HepG2 (cell line): ENCODE data around the gene MAPRE3. TPM values are rescaled to one million over a fixed set of nuclear protein-coding genes. Genes with fewer than 3 reads are reported as not detected.

Experiments
- ATAC-seq: fragments of 200-7000 bp; cut with Tn5 transposase; 3 replicates; pipeline ENCODE4 v1.9.1; 2020; ENCODE audit warnings: mild to moderate bottlenecking, moderate library complexity
- BruUV-seq: library from RNA; stranded (reverse); fragments of 400-500 nt; replicated peaks from 2 replicates; lab custom pipeline; 2021; lab: Mats Ljungman, UMichigan
- CTCF ChIA-PET: fragments of 300-600 bp; formaldehyde crosslinking; extraction: SDS; loops from one replicate; lab custom pipeline; 2021; ENCODE audit warnings: low total read pairs, inconsistent platforms, low intra/inter-chr PET ratio; lab: Yijun Ruan, JAX
- POLR2A ChIA-PET: fragments of 350-600 bp; sonication (Branson Sonifier 250); formaldehyde crosslinking; loops from one replicate; lab custom pipeline; 2020; ENCODE audit warnings: antibody characterized with exemption, inconsistent platforms; lab: Yijun Ruan, JAX
- DNase-seq: peaks from one replicate; pipeline ENCODE4 v3.0.0-alpha.2; 2015; ENCODE audit warnings: low spot score
- FAIRE-seq: peaks from 3 replicates; lab custom pipeline; 2011; peaks lifted over from hg19 to GRCh38; lab: Jason Lieb, UNC
- H2AFZ ChIP-seq: one replicate; pipeline ENCODE4 v1.6.1; 2011; ENCODE audit warnings: low read length, inconsistent platforms
- H3K27ac ChIP-seq: fragments of 300-600 bp; 3 replicates; pipeline ENCODE4 v1.8.0; 2011; ENCODE audit warnings: mixed run types, mild to moderate bottlenecking, mixed read lengths, low read length, inconsistent platforms; ENCODE audit not compliant: insufficient read depth; ENCODE audit errors: extremely low read length
- H3K27me3 ChIP-seq, 2 experiments: fragments of 200-600 bp in 1 of 2; 2 replicates in 1 of 2; 3 replicates in 1 of 2; pipeline versions ENCODE4 v1.6.0 to v1.8.0; 2011; ENCODE audit warnings: low read length in 2 of 2, mild to moderate bottlenecking in 2 of 2, moderate library complexity in 2 of 2, inconsistent platforms in 1 of 2; ENCODE audit not compliant: insufficient read depth in 2 of 2, control insufficient read depth in 1 of 2
- H3K36me3 ChIP-seq, 2 experiments: fragments of 200-600 bp in 1 of 2; replicated peaks in 1 of 2; 2 replicates in 1 of 2; 3 replicates in 1 of 2; pipeline versions ENCODE4 v1.5.1 to v1.8.0; 2011; ENCODE audit warnings: low read length in 2 of 2, inconsistent platforms in 1 of 2; ENCODE audit not compliant: insufficient read depth in 2 of 2, control insufficient read depth in 1 of 2
- H3K4me1 ChIP-seq: 2 replicates; pipeline ENCODE4 v1.5.1; 2012; ENCODE audit warnings: low read length, inconsistent platforms; ENCODE audit not compliant: insufficient read depth
- H3K4me2 ChIP-seq: 2 replicates; pipeline ENCODE4 v1.6.0; 2011; ENCODE audit warnings: low read depth, low read length, inconsistent platforms
- H3K4me3 ChIP-seq, 3 experiments: fragments of 200-600 bp in 1 of 3; sonication (generic), shearing (Covaris generic) in 1 of 3; replicated peaks in 1 of 3; 2 replicates each; pipeline ENCODE4 v1.5.1; 2011 to 2016; ENCODE audit warnings: low read length in 3 of 3, inconsistent platforms in 2 of 3, low read depth in 2 of 3, mild to moderate bottlenecking in 2 of 3, control low read depth in 1 of 3, mixed read lengths in 1 of 3; ENCODE audit not compliant: insufficient read depth in 1 of 3
- H3K79me2 ChIP-seq: one replicate; pipeline ENCODE4 v1.6.1; 2011; ENCODE audit warnings: low read length, inconsistent platforms; ENCODE audit not compliant: insufficient read depth
- H3K9ac ChIP-seq: 2 replicates; pipeline ENCODE4 v1.6.0; 2011; ENCODE audit warnings: mild to moderate bottlenecking, low read depth, low read length, inconsistent platforms; ENCODE audit not compliant: insufficient read depth
- H3K9me3 ChIP-seq: 2 replicates; pipeline ENCODE4 v1.5.1; 2012; ENCODE audit warnings: mild to moderate bottlenecking, low read length
- H4K20me1 ChIP-seq: 2 replicates; pipeline ENCODE4 v1.6.0; 2011; ENCODE audit warnings: inconsistent platforms, mild to moderate bottlenecking, low read length, moderate library complexity; ENCODE audit not compliant: insufficient read depth
- ATF7-NPFF ChIP-seq: sonication (generic); formaldehyde crosslinking; IDR thresholded peaks from 2 replicates; pipeline ENCODE4 v1.8.1; 2023; ENCODE audit warnings: mild to moderate bottlenecking, low read depth, missing genetic modification reagents, moderate library complexity
- CEBPG ChIP-seq: IDR thresholded peaks from 2 replicates; pipeline ENCODE4 v1.6.1; 2016
- HES4 ChIP-seq: sonication (generic); formaldehyde crosslinking; IDR thresholded peaks from 2 replicates; pipeline ENCODE4 v1.9.0; 2021; ENCODE audit warnings: mild to moderate bottlenecking, missing genetic modification reagents, borderline replicate concordance
- HMGA1 ChIP-seq: sonication (generic); formaldehyde crosslinking; conservative IDR thresholded peaks from 2 replicates; pipeline ENCODE4 v1.4.0; 2020; ENCODE audit warnings: missing genetic modification reagents
- HNRNPLL ChIP-seq: fragments of 200-400 bp; formaldehyde crosslinking; IDR thresholded peaks from 2 replicates; pipeline ENCODE4 v1.6.1; 2017; ENCODE audit warnings: mild to moderate bottlenecking, low read depth, low read length; ENCODE audit not compliant: poor library complexity, severe bottlenecking
- HOXA5 ChIP-seq: sonication (generic); formaldehyde crosslinking; IDR thresholded peaks from 2 replicates; pipeline ENCODE4 v1.4.0; 2020; ENCODE audit warnings: missing genetic modification reagents
- KLF15 ChIP-seq: sonication (generic); formaldehyde crosslinking; IDR thresholded peaks from 2 replicates; pipeline ENCODE4 v1.8.1; 2023; ENCODE audit warnings: borderline replicate concordance, mild to moderate bottlenecking, inconsistent platforms, missing genetic modification reagents, mixed read lengths
- NR1H2 ChIP-seq: sonication (generic); formaldehyde crosslinking; IDR thresholded peaks from 2 replicates; pipeline ENCODE4 v1.8.1; 2022; ENCODE audit warnings: low read depth, missing genetic modification reagents, borderline replicate concordance
- RFX5 ChIP-seq: IDR thresholded peaks from 2 replicates; pipeline ENCODE4 v1.6.1; 2011; ENCODE audit warnings: low read depth, low read length, improper control_type of control experiment
- SPEN ChIP-seq: sonication (generic); formaldehyde crosslinking; IDR thresholded peaks from 2 replicates; pipeline ENCODE4 v1.5.1; 2020; ENCODE audit warnings: low read depth, mild to moderate bottlenecking, missing genetic modification reagents
- TGIF2 ChIP-seq: IDR thresholded peaks from 2 replicates; pipeline ENCODE4 v1.6.1; 2016; ENCODE audit warnings: control low read depth, missing compliant biosample characterization
- ZNF382 ChIP-seq: sonication (generic); formaldehyde crosslinking; IDR thresholded peaks from 2 replicates; pipeline ENCODE4 v1.5.0; 2020; ENCODE audit warnings: missing genetic modification reagents, mild to moderate bottlenecking, borderline replicate concordance
- ZNF713 ChIP-seq: sonication (generic); formaldehyde crosslinking; IDR thresholded peaks from 2 replicates; pipeline ENCODE4 v1.4.0; 2020; ENCODE audit warnings: mild to moderate bottlenecking, missing genetic modification reagents
- WGBS: methylation state at CpG from one replicate; pipeline ENCODE4 v1.1.6; 2017; ENCODE audit warnings: low lambda C conversion rate; 5-methylcytosine and 5-hydroxymethylcytosine counted together
- in situ Hi-C: cut with HindIII; loops from 2 replicates; pipeline ENCODE4 v1.10.0; 2017; ENCODE audit warnings: low pct_unique_long_range_greater_than_20kb; ENCODE audit not compliant: extremely low pct_ligation_motif_present
- intact Hi-C: fragments of 100-400 bp; cut with micrococcal nuclease; formaldehyde crosslinking; loops from one replicate; pipeline ENCODE4 v1.10.0; 2022; ENCODE audit not compliant: unreplicated experiment
- polyA plus RNA-seq, 8 experiments: library from polyadenylated mRNA; depleted of rRNA in 3 of 8; stranded (reverse) in 7 of 8; unstranded in 1 of 8; fragments of >200 nt; fragmentation: Illumina TruSeq in 4 of 8; extraction: Trizol in 4 of 8; gene quantifications; 2 replicates each; pipeline versions ENCODE4 v1.2.1 to v1.2.3, GENCODE V29; 2011 to 2016; ENCODE audit warnings: low read depth in 4 of 8, missing spikeins in 1 of 8, mixed read lengths in 1 of 8; ENCODE audit not compliant: insufficient read depth in 1 of 8
- total RNA-seq, 5 experiments: library from RNA; depleted of rRNA; stranded (reverse); fragments of >200 nt; fragmentation: Illumina TruSeq; extraction: Trizol; gene quantifications; 2 replicates each; pipeline ENCODE4 v1.2.3, GENCODE V29; 2016; ENCODE audit warnings: low read depth in 1 of 5
- TF ChIP-seq, protein P1 (sequence below): sonication (generic); formaldehyde crosslinking; IDR thresholded peaks from 2 replicates; pipeline ENCODE4 v1.5.0; 2020; ENCODE audit warnings: mild to moderate bottlenecking, missing genetic modification reagents, borderline replicate concordance
- TF ChIP-seq, protein P2 (sequence below): sonication (generic); formaldehyde crosslinking; conservative IDR thresholded peaks from 2 replicates; pipeline ENCODE4 v1.4.0; 2020; ENCODE audit warnings: missing genetic modification reagents
- TF ChIP-seq, protein P3 (sequence below): IDR thresholded peaks from 2 replicates; pipeline ENCODE4 v1.6.1; 2018; ENCODE audit warnings: missing genetic modification reagents, mild to moderate bottlenecking, missing compliant biosample characterization
- TF ChIP-seq, protein P4 (sequence below): sonication (generic); formaldehyde crosslinking; IDR thresholded peaks from 2 replicates; pipeline ENCODE4 v1.5.0; 2020; ENCODE audit warnings: missing genetic modification reagents

MAPRE3 gene
- total and polyA plus RNA-seq, 2 of the 13 experiments (the other 11 are each of a cell fraction or from before 2014, with no cell fraction given): 0.31 to 0.91 TPM

DNA sequence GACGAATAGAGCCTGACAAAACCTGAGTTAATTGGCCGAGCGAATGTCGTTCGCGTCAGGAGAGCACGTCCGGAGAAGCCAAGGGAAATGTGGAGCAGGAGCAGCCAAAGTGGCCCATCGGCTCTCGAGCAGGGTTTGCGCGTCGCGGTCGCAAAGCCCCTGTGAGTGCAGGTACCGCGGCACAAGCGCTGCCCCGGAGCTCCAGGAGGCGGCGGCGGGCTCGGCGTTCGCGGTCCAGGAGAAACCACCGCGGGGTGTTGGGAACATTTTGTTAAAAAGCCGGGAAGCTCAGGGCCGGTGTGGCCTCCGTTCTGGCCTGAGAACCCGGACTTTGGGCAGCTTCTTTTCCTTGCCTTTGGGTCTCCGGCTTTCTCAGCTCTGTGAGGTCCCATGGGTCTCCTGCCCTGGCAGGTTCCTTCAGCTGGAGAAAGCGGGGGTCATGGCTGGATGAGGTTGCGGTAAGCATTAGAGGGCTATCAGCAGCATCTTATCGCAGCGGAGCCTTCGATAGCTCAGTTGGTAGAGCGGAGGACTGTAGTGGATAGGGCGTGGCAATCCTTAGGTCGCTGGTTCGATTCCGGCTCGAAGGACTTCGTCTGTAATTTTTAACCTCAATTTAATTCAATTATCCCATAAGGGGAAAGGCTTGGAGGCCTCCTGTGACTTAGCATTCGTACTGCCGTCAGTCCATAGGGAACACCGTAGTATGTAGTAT is 80.0 kb downstream of the MAPRE3 start:
- H4K20me1 ChIP-seq: peaks cover 3% of the 10 kb centered on the region; the same call in 1 of the 2 replicates
- H3K9me3 ChIP-seq: no peaks in the 10 kb centered on the region
- H2AFZ ChIP-seq: peak overlapping the region; percentile 68
- in situ Hi-C loops: no loop called here
- CTCF ChIA-PET: interaction anchor here (0.7 to 1.0 kb wide), 2 partner anchors 35 to 88 kb away, joined by 3 read pairs; no protein-coding TSS in a partner anchor
- peaks cover 24% of the 10 kb centered on the region for H3K4me1 ChIP-seq
- H3K27ac ChIP-seq: peak overlapping the region; percentile 81
- ATAC-seq: peak; percentile 75
- H3K4me2 ChIP-seq: peak overlapping the region; percentile 99
- 4% methylated on average over 34 of the region's 48 CpGs for WGBS
- H3K4me3 ChIP-seq: peak overlapping the region; percentile 86 to 97 (median 91)
- DNase-seq: peak; percentile 93
- BruUV-seq: no TSS peak
- H3K9ac ChIP-seq: peak overlapping the region; percentile 77
- H3K36me3 ChIP-seq: peaks cover 6 to 26% of the 10 kb centered on the region in 2 experiments
- H3K27me3 ChIP-seq: no peaks in the 10 kb centered on the region; a peak in 1 of 5 replicates
- H3K79me2 ChIP-seq: peaks cover 8% of the 10 kb centered on the region
- intact Hi-C loops: loop anchor here (1.0 to 2.0 kb wide), 3 partner anchors 18 to 36 kb away; partner anchors contain the start of genes EMILIN1, KHK and TMEM214
- peak; percentile 96 for FAIRE-seq
- POLR2A ChIA-PET: interaction anchor here (0.7 to 6.4 kb wide), 22 partner anchors 9 to 378 kb away, joined by 3 to 100 read pairs (median 8); partner anchors contain the start of genes ATRAID, EIF2B4, EMILIN1 and GTF3C2
- TF ChIP-seq, protein P1, sequence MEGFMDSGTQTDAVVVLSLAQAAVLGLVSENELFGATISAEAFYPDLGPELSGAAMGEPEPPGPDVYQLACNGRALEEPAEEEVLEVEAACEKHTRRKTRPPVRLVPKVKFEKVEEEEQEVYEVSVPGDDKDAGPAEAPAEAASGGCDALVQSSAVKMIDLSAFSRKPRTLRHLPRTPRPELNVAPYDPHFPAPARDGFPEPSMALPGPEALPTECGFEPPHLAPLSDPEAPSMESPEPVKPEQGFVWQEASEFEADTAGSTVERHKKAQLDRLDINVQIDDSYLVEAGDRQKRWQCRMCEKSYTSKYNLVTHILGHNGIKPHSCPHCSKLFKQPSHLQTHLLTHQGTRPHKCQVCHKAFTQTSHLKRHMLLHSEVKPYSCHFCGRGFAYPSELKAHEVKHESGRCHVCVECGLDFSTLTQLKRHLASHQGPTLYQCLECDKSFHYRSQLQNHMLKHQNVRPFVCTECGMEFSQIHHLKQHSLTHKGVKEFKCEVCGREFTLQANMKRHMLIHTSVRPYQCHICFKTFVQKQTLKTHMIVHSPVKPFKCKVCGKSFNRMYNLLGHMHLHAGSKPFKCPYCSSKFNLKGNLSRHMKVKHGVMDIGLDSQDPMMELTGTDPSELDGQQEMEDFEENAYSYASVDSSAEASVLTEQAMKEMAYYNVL (CRISPR knock-in tag): peak; percentile 47; the same call in 1 of the 2 replicates
- TF ChIP-seq, protein P2, sequence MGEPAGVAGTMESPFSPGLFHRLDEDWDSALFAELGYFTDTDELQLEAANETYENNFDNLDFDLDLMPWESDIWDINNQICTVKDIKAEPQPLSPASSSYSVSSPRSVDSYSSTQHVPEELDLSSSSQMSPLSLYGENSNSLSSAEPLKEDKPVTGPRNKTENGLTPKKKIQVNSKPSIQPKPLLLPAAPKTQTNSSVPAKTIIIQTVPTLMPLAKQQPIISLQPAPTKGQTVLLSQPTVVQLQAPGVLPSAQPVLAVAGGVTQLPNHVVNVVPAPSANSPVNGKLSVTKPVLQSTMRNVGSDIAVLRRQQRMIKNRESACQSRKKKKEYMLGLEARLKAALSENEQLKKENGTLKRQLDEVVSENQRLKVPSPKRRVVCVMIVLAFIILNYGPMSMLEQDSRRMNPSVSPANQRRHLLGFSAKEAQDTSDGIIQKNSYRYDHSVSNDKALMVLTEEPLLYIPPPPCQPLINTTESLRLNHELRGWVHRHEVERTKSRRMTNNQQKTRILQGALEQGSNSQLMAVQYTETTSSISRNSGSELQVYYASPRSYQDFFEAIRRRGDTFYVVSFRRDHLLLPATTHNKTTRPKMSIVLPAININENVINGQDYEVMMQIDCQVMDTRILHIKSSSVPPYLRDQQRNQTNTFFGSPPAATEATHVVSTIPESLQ: peak; percentile 67; the same call in 1 of the 2 replicates
- TF ChIP-seq CEBPG: peak; percentile 59
- peak; percentile 49; the same call in 1 of the 2 replicates for TF ChIP-seq NR1H2
- no peak for TF ChIP-seq HES4 (CRISPR knock-in tag)
- no peak for TF ChIP-seq RFX5
- TF ChIP-seq ZNF713: no peak
- TF ChIP-seq HNRNPLL: peak; percentile 90
- TF ChIP-seq SPEN (CRISPR knock-in tag): peak; percentile 73; the same call in 1 of the 2 replicates
- TF ChIP-seq KLF15 (CRISPR knock-in tag): peak; percentile 87; the same call in 1 of the 2 replicates
- TF ChIP-seq TGIF2: peak; percentile 69
- TF ChIP-seq HOXA5 (CRISPR knock-in tag): no peak; the same call in 1 of the 2 replicates
- no peak for TF ChIP-seq HMGA1 (CRISPR knock-in tag)
- TF ChIP-seq, protein P3, sequence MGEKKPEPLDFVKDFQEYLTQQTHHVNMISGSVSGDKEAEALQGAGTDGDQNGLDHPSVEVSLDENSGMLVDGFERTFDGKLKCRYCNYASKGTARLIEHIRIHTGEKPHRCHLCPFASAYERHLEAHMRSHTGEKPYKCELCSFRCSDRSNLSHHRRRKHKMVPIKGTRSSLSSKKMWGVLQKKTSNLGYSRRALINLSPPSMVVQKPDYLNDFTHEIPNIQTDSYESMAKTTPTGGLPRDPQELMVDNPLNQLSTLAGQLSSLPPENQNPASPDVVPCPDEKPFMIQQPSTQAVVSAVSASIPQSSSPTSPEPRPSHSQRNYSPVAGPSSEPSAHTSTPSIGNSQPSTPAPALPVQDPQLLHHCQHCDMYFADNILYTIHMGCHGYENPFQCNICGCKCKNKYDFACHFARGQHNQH (CRISPR knock-in tag): peak; percentile 82; the same call in 1 of the 2 replicates
- TF ChIP-seq ATF7-NPFF: peak; percentile 51; the same call in 1 of the 2 replicates
- no peak for TF ChIP-seq ZNF382 (CRISPR knock-in tag)
- TF ChIP-seq, protein P4, sequence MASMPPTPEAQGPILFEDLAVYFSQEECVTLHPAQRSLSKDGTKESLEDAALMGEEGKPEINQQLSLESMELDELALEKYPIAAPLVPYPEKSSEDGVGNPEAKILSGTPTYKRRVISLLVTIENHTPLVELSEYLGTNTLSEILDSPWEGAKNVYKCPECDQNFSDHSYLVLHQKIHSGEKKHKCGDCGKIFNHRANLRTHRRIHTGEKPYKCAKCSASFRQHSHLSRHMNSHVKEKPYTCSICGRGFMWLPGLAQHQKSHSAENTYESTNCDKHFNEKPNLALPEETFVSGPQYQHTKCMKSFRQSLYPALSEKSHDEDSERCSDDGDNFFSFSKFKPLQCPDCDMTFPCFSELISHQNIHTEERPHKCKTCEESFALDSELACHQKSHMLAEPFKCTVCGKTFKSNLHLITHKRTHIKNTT (CRISPR knock-in tag): no peak
